ENCODE results near the gene SP140. TPM values are rescaled to one million over a fixed set of nuclear protein-coding genes. Genes with fewer than 3 reads are reported as not detected.

SP140 gene
- total and polyA plus RNA-seq, 10 of the 15 experiments (the other 5 are each of a cell fraction or from before 2014, with no cell fraction given) = 61.7 to 164 (median 90.7) TPM

- TF ChIP-seq SRF (IDR thresholded peaks at IDR 0.05; ENCODE audit: low read depth in 2 of 2, low read length in 2 of 2) (peak; percentile 66 to 95; a peak in 3 of 4 replicates), ZNF274 (IDR thresholded peaks at IDR 0.05; ENCODE audit: insufficient read depth, insufficient read length) (no peak), ZNF687 (IDR thresholded peaks at IDR 0.05) (peak; percentile 91), IRF4 (IDR thresholded peaks at IDR 0.05; ENCODE audit: low read depth, low read length) (no peak)
Measured at GRCh38 chr2:230326453-230327417, 101.2 kb downstream of the SP140 start, which contains the start of gene SP140L (continued).

Measured in GM12878 (cell line).